Activated CD4-positive, alpha-beta T cell treated with anti-CD3 and anti-CD28 coated beads for 36 hours (primary cell): ENCODE data around the gene CD34. TPM values are rescaled to one million over a fixed set of nuclear protein-coding genes. Genes with fewer than 3 reads are reported as not detected.

ENCODE experiments used
- ATAC-seq: fragments of 200-7000 bp; cut with Tn5 transposase; one replicate; pipeline ENCODE4 v1.10.0; 2021; ENCODE audit warnings: mild to moderate bottlenecking, moderate library complexity
- CTCF ChIA-PET: fragments of 350-600 bp; sonication (Branson Sonifier 250); formaldehyde crosslinking; loops from one replicate; lab custom pipeline; 2021; ENCODE audit warnings: antibody characterized with exemption; lab: Charles Lee
- POLR2A ChIA-PET: fragments of 350-600 bp; sonication (Branson Sonifier 250); formaldehyde crosslinking; loops from one replicate; lab custom pipeline; 2021; ENCODE audit warnings: antibody characterized with exemption, inconsistent platforms; lab: Charles Lee
- DNase-seq: peaks from one replicate; pipeline ENCODE4 v3.0.0-alpha.2; 2020
- H3K27ac Mint-ChIP-seq: one replicate; pipeline ENCODE4 v1.8.0; 2021; ENCODE audit warnings: mixed read lengths
- H3K27me3 Mint-ChIP-seq: one replicate; pipeline ENCODE4 v1.8.0; 2021; ENCODE audit warnings: mixed read lengths
- H3K36me3 Mint-ChIP-seq: one replicate; pipeline ENCODE4 v1.8.0; 2021; ENCODE audit warnings: low read depth, mixed read lengths
- H3K4me1 Mint-ChIP-seq: one replicate; pipeline ENCODE4 v1.8.0; 2021; ENCODE audit warnings: mixed read lengths
- H3K4me3 Mint-ChIP-seq: one replicate; pipeline ENCODE4 v1.8.0; 2021; ENCODE audit warnings: mild to moderate bottlenecking, moderate library complexity, mixed read lengths
- H3K9me3 Mint-ChIP-seq: one replicate; pipeline ENCODE4 v1.8.0; 2021; ENCODE audit warnings: low read depth, mixed read lengths
- intact Hi-C, 2 experiments: fragments of 100-400 bp; cut with DNase I in 1 of 2; cut with micrococcal nuclease in 1 of 2; formaldehyde crosslinking; loops; one replicate each; pipeline versions ENCODE4 v1.14.2 to v1.15.1; 2022 to 2024; cut with DNase I, micrococcal nuclease
- total RNA-seq, 2 experiments: library from RNA; stranded (reverse); gene quantifications; one replicate each; pipeline ENCODE4 v1.2.3, GENCODE V29; 2021

The CD34 gene
- total RNA-seq, 2 experiments from 2014 or later = 0.02 to 0.04 TPM

GRCh38 chr1:207854001-207854400 is 56.9 kb downstream of the CD34 start:
- intact Hi-C loops = no loop called here
- no peaks in the 10 kb centered on the region for H3K27me3 Mint-ChIP-seq
- no peaks in the 10 kb centered on the region for H3K9me3 Mint-ChIP-seq
- no peak overlapping the region for H3K4me3 Mint-ChIP-seq
- H3K4me1 Mint-ChIP-seq = peaks cover 70% of the 10 kb centered on the region
- POLR2A ChIA-PET = no interaction called here
- ATAC-seq = no peak
- peaks cover 26% of the 10 kb centered on the region for H3K36me3 Mint-ChIP-seq
- no peak overlapping the region for H3K27ac Mint-ChIP-seq
- DNase-seq = no peak
- CTCF ChIA-PET = no interaction called here

GRCh38 chr1:207853372-207853757 is 57.6 kb downstream of the CD34 start:
- CTCF ChIA-PET = interaction anchor here (1.9 kb wide), 1 partner anchor 9 kb away, joined by 10 read pairs; no protein-coding TSS in a partner anchor
- Mint-ChIP-seq H3K27me3 (no peaks in the 10 kb centered on the region), H3K36me3 (peaks cover 26% of the 10 kb centered on the region), H3K4me3 (no peak overlapping the region), H3K4me1 (peaks cover 75% of the 10 kb centered on the region), H3K9me3 (no peaks in the 10 kb centered on the region), H3K27ac (no peak overlapping the region)
- no peak for DNase-seq
- ATAC-seq = no peak
- POLR2A ChIA-PET = no interaction called here
- intact Hi-C loops = no loop called here

DNA sequence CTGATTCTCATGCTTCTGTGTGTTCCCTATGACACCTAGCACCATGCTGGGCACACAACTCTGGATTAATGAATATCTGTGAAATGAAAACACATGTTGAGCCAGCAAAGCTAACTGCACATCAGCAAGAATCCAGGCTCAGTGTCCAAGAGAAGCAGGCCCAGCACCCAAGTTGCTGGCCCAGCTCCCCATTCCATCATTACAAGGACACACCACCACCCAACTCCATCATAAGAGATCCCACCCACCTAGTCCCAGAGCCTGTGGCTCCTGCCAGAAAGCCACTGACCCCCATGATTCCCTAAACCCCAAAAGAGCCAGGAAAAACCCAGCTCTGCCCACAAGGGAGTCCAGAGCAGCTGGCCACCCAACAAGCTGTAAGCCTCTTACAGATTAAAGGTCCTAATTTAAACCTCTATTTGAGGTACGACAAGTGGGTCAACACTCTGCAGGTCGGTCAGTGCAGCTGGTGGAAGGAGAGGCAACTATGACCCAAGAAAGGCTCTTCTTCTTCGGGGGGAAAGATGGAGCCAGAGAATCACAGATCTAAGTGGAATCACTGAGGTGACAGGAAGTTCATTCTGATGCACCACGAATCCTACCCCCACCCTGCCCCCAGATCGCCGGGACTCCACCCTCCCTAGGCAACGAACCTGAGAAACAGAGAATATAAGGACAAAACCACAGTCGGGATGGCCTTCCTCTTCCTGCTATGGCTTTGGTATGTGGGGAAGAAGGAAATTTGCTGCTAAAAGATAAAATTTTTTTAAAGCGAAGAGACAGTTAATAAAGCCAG is 58.2 kb downstream of the CD34 start:
- ATAC-seq (no peak), DNase-seq (no peak)
- Mint-ChIP-seq H3K4me3 (no peak overlapping the region), H3K4me1 (peaks cover 81% of the 10 kb centered on the region), H3K36me3 (peaks cover 31% of the 10 kb centered on the region), H3K27ac (no peak overlapping the region), H3K27me3 (no peaks in the 10 kb centered on the region), H3K9me3 (no peaks in the 10 kb centered on the region)
- ChIA-PET POLR2A (no interaction called here), CTCF (interaction anchor here (1.9 kb wide), 1 partner anchor 9 kb away, joined by 10 read pairs; no protein-coding TSS in a partner anchor)
- intact Hi-C loops = no loop called here

DNA sequence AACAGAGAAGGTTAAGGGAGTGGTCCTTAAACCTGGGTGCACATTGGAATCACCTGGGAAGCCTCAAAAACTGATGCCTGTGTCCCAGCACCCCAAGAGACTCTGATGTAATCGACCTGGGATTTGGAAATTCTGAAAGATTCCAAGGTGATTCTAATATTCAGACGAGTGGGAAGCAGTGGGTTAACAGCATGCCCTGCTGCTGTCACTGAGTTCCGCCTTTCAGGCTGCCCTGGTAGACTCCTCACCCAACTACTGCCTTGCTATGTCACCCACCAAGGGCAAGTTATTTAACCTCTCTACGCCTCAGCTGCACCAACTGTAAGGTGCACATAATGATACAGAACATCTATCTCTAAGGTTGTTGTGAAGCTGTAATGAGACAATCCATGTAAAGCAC is 59.2 kb downstream of the CD34 start:
- no peak for DNase-seq
- peaks cover 25% of the 10 kb centered on the region for H3K36me3 Mint-ChIP-seq
- CTCF ChIA-PET = interaction anchor here (0.6 to 1.9 kb wide), 2 partner anchors 10 to 19 kb away, joined by 3 to 10 read pairs; no protein-coding TSS in a partner anchor

GRCh38 chr1:207850621-207851407 is 60.1 kb downstream of the CD34 start:
- no peak overlapping the region for H3K4me3 Mint-ChIP-seq
- DNase-seq = no peak
- POLR2A ChIA-PET = no interaction called here
- intact Hi-C loops = no loop called here
- CTCF ChIA-PET = interaction anchor here (0.6 kb wide), 1 partner anchor 30 kb away, joined by 3 read pairs; no protein-coding TSS in a partner anchor
- no peaks in the 10 kb centered on the region for H3K9me3 Mint-ChIP-seq
- H3K36me3 Mint-ChIP-seq = peaks cover 17% of the 10 kb centered on the region
- no peak for ATAC-seq
- no peaks in the 10 kb centered on the region for H3K27me3 Mint-ChIP-seq
- H3K4me1 Mint-ChIP-seq = peaks cover 74% of the 10 kb centered on the region
- no peak overlapping the region for H3K27ac Mint-ChIP-seq

More for the DNA sequence above, 59.2 kb downstream of the CD34 start:
- Mint-ChIP-seq H3K9me3 (no peaks in the 10 kb centered on the region), H3K4me3 (no peak overlapping the region), H3K27me3 (no peaks in the 10 kb centered on the region), H3K27ac (no peak overlapping the region), H3K4me1 (peaks cover 80% of the 10 kb centered on the region)
- no peak for ATAC-seq
- POLR2A ChIA-PET = no interaction called here
- intact Hi-C loops = no loop called here

DNA sequence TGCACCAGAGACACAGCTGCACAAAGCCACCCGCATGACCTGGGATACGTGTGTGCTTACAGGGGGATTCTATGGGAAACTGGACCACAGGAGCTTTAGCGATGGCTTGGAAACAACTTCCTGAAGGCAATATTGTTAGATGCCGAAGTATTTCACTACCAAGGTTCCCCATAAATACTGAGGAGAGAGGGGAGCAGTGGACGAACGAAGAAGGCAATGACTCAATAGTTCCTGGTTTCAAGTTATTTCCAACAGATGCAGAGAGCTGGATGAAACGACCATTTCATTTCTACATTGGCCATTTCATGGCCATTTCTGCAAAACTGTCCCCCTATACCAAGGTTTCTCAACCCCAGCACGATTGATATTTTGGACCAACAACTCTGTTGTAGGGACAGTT is 61.3 kb downstream of the CD34 start:
- ChIA-PET POLR2A (no interaction called here), CTCF (interaction anchor here (1.0 to 1.5 kb wide), 2 partner anchors 12 to 15 kb away, joined by 3 read pairs; no protein-coding TSS in a partner anchor)
- intact Hi-C loops = loop anchor here (2.0 kb wide), 2 partner anchors 17 to 19 kb away; no protein-coding TSS in a partner anchor
- no peak overlapping the region for H3K27ac Mint-ChIP-seq
- no peak for ATAC-seq
- H3K4me1 Mint-ChIP-seq = peaks cover 72% of the 10 kb centered on the region
- no peak overlapping the region for H3K4me3 Mint-ChIP-seq
- H3K9me3 Mint-ChIP-seq = no peaks in the 10 kb centered on the region
- no peak for DNase-seq
- H3K27me3 Mint-ChIP-seq = no peaks in the 10 kb centered on the region
- peaks cover 19% of the 10 kb centered on the region for H3K36me3 Mint-ChIP-seq

DNA sequence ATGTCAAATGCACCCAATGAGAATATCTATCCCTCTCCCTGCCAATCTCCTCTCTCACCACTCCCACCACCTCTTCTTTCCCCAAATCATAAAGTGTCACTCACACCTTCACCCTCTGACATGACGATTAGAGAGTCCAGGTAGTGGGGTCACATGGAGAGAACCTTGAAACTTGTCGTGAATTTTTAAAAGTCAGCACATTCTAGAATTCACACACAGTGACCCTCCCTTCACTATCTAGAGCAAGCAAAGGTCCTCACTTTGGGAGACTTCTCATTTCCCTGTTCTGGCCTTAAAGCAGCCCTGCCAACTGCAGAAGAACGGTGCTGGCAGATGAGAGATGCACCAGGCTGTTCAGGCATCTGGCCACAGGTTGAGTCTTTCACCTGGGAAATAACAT is 61.9 kb downstream of the CD34 start:
- no peak for ATAC-seq
- H3K4me3 Mint-ChIP-seq = no peak overlapping the region
- POLR2A ChIA-PET = interaction anchor here (1.0 kb wide), 1 partner anchor 23 kb away, joined by 4 read pairs; no protein-coding TSS in a partner anchor

DNA sequence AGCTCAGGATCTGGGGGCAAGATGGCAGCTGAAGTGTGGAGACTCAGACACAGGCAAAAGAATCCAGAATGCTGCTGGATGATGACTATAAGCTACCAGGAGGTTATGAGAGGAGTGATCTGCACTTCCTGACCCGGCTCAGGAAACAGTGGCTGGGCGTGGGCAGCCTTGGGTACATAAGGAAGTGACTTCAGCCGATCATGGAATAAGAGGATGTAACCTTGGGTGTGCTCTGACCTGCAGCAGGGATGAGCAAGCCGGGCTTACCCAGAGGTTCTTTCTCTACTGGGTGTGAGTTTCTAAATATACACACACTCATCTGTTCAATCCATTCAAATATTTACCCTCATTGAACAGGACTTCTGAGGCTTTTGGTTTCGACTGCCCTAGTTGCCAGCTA is 62.7 kb downstream of the CD34 start:
- Mint-ChIP-seq H3K36me3 (peaks cover 26% of the 10 kb centered on the region), H3K27ac (peak overlapping the region; percentile 87), H3K4me1 (peaks cover 74% of the 10 kb centered on the region), H3K27me3 (no peaks in the 10 kb centered on the region), H3K9me3 (no peaks in the 10 kb centered on the region), H3K4me3 (no peak overlapping the region)
- ChIA-PET CTCF (interaction anchor here (0.6 to 1.6 kb wide), 9 partner anchors 15 to 51 kb away, joined by 3 to 8 read pairs (median 5); no protein-coding TSS in a partner anchor), POLR2A (interaction anchor here (0.6 to 1.0 kb wide), 2 partner anchors 19 to 22 kb away, joined by 4 read pairs; no protein-coding TSS in a partner anchor)
- intact Hi-C loops = loop anchor here (1.0 to 2.0 kb wide), 3 partner anchors 15 to 22 kb away; no protein-coding TSS in a partner anchor
- ATAC-seq (peak; percentile 96), DNase-seq (peak; percentile 82)

More for the DNA sequence above, 61.9 kb downstream of the CD34 start:
- DNase-seq = no peak
- intact Hi-C loops = loop anchor here (2.0 kb wide), 2 partner anchors 16 to 20 kb away; no protein-coding TSS in a partner anchor
- Mint-ChIP-seq H3K4me1 (peaks cover 74% of the 10 kb centered on the region), H3K27me3 (no peaks in the 10 kb centered on the region), H3K9me3 (no peaks in the 10 kb centered on the region), H3K27ac (peak overlapping the region; percentile 63), H3K36me3 (peaks cover 22% of the 10 kb centered on the region)
- CTCF ChIA-PET = interaction anchor here (1.0 to 1.6 kb wide), 3 partner anchors 13 to 21 kb away, joined by 3 to 5 read pairs (median 3); no protein-coding TSS in a partner anchor

DNA sequence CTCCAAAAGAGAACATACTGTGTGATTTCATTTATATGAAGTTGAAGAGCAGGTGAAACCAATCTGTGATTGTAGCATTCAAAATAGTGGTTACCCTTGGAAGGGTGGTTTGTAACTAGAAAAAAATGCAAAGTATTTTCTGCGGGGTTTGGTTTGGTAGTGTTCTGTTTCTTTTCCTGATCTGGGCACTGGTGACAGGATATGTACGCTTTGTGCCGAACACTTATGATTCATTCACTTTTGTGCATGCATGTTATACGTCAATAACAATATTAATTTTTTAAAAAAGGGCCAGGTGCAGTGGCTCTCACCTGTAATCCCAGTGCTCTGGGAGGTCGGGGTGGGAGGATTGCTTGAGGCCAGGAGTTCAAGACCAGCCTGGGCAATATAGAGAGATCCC is 63.8 kb downstream of the CD34 start:
- CTCF ChIA-PET = interaction anchor here (0.9 to 1.4 kb wide), 3 partner anchors 16 to 23 kb away, joined by 3 to 8 read pairs (median 5); no protein-coding TSS in a partner anchor
- POLR2A ChIA-PET = no interaction called here
- Mint-ChIP-seq H3K4me1 (peaks cover 63% of the 10 kb centered on the region), H3K27me3 (no peaks in the 10 kb centered on the region), H3K9me3 (no peaks in the 10 kb centered on the region), H3K36me3 (peaks cover 21% of the 10 kb centered on the region), H3K27ac (no peak overlapping the region), H3K4me3 (no peak overlapping the region)
- no peak for ATAC-seq
- intact Hi-C loops = no loop called here
- DNase-seq = no peak

DNA sequence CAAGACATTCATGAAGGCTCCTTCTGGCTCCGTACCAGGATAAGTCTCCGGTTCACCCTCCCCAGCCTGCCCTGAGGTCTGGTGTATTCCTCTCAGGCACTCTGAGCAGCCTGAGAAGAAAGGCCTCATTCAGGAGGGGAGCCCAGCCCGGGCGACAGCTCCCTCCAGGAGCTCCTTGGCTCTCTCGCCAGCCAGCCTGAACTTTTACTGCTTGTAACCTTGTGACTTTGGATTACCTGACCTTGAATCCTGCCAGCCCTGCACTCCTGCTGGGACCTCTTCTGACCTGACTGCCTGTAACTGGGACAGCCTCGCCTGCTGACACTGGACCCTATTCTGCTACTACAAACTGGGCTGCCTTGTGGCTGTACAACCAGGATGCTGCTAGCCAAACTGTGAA is 65.8 kb downstream of the CD34 start:
- DNase-seq (no peak), ATAC-seq (no peak)
- intact Hi-C loops = no loop called here
- no peak overlapping the region for H3K4me3 Mint-ChIP-seq
- peaks cover 19% of the 10 kb centered on the region for H3K36me3 Mint-ChIP-seq
- POLR2A ChIA-PET = no interaction called here
- H3K27ac Mint-ChIP-seq = no peak overlapping the region
- H3K9me3 Mint-ChIP-seq = no peaks in the 10 kb centered on the region
- H3K4me1 Mint-ChIP-seq = peaks cover 51% of the 10 kb centered on the region
- no peaks in the 10 kb centered on the region for H3K27me3 Mint-ChIP-seq
- CTCF ChIA-PET = no interaction called here

- ATAC-seq (no peak), DNase-seq (no peak)
- peaks cover 49% of the 10 kb centered on the region for H3K4me1 Mint-ChIP-seq
- H3K27ac Mint-ChIP-seq = no peak overlapping the region
- POLR2A ChIA-PET = no interaction called here
- H3K9me3 Mint-ChIP-seq = no peaks in the 10 kb centered on the region
- H3K4me3 Mint-ChIP-seq = no peak overlapping the region
- H3K36me3 Mint-ChIP-seq = peaks cover 20% of the 10 kb centered on the region
- intact Hi-C loops = no loop called here
- CTCF ChIA-PET = no interaction called here
- H3K27me3 Mint-ChIP-seq = no peaks in the 10 kb centered on the region
Measured at GRCh38 chr1:207844371-207844770, 66.6 kb downstream of the CD34 start.
